GM06990 (cell line): Measurements from ENCODE around the gene CYP2U1.

Experiments
- DNase-seq: peaks from one replicate; pipeline ENCODE4 v3.0.0-alpha.2; 2011; ENCODE audit not compliant: insufficient read length; ENCODE audit errors: extremely low read depth
- H3K27me3 ChIP-seq: replicated peaks from 2 replicates; pipeline ENCODE4 v1.6.0; 2011; ENCODE audit warnings: low read length; ENCODE audit not compliant: control insufficient read depth, insufficient read depth
- H3K36me3 ChIP-seq: 2 replicates; pipeline ENCODE4 v1.5.1; 2011; ENCODE audit warnings: low read length; ENCODE audit not compliant: control insufficient read depth, insufficient read depth
- H3K4me3 ChIP-seq: replicated peaks from 2 replicates; pipeline ENCODE4 v1.5.1; 2011; ENCODE audit warnings: low read depth, mild to moderate bottlenecking, control low read depth, low read length
- TF ChIP-seq, protein P1 (sequence below): IDR thresholded peaks from 2 replicates; pipeline ENCODE4 v1.5.1; 2011; ENCODE audit warnings: low read length, control low read depth, mild to moderate bottlenecking, inconsistent platforms; ENCODE audit not compliant: insufficient read depth, poor library complexity, severe bottlenecking

The CYP2U1 gene

DNA sequence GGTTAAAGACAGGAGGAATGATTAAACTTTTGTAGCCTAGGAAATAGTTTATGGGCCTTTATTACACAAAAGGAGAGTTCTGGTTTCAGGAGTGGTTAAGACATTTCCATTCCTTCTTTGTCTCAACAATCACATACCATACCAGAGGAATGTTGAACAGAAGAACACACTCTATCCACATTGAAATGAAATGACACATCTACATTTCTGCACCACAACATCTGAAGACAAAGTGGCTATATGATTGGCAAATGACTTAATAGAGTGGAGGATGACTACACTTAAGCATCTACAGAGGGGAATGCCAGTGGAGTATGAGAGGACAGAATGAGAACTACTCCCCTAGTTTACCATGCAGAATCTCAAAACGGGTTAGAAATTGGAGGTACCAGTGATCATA, 8.0 kb downstream of the CYP2U1 start:
- Histone ChIP-seq H3K27me3 (no peaks in the 10 kb centered on the region), H3K4me3 (no peak overlapping the region), H3K36me3 (no peaks in the 10 kb centered on the region)
- DNase-seq = no peak
- TF ChIP-seq, protein P1, sequence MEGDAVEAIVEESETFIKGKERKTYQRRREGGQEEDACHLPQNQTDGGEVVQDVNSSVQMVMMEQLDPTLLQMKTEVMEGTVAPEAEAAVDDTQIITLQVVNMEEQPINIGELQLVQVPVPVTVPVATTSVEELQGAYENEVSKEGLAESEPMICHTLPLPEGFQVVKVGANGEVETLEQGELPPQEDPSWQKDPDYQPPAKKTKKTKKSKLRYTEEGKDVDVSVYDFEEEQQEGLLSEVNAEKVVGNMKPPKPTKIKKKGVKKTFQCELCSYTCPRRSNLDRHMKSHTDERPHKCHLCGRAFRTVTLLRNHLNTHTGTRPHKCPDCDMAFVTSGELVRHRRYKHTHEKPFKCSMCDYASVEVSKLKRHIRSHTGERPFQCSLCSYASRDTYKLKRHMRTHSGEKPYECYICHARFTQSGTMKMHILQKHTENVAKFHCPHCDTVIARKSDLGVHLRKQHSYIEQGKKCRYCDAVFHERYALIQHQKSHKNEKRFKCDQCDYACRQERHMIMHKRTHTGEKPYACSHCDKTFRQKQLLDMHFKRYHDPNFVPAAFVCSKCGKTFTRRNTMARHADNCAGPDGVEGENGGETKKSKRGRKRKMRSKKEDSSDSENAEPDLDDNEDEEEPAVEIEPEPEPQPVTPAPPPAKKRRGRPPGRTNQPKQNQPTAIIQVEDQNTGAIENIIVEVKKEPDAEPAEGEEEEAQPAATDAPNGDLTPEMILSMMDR = no peak

- Histone ChIP-seq H3K27me3 (no peaks in the 10 kb centered on the region), H3K36me3 (no peaks in the 10 kb centered on the region), H3K4me3 (no peak overlapping the region)
- no peak for DNase-seq
- TF ChIP-seq, protein P1 = no peak
These were observed 14.5 kb downstream of the CYP2U1 start for GRCh38 chr4:107945809-107946208.

DNA sequence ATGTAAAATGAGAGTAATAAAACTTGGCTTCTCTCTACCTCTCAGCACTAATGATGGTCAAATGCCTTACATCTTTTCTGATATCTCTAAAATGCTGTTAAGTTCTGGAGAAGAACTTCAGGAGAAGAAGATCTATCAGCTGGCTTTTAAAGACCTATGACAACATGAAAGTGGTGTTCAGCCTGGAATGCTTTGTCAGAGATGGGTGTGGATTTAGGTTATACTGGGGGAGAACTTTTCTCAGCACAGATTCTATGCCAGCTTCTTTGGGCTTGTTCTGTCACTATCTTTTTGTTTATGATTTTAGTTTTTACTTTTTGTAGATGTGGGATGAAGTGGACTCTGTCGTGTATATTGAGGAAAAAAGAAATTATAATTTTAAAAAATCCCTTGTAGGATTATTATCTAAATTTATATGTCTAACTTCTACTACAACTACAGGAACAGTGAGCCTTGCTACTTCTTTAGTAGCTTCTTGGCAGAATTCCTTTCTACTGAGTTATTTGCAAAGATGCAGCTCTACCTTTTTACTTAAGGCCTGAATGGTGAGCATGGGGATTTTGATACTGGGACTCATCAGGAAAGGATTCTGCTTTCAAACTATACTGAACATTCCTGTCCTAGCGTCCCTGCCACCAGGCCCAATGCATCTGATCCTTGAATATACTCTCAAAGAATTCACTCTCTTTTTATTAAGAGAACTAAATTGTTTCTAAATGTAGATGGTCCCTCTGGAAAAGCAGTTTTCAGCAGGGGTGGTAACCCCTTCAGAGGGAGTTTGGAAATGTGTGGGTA, 19.6 kb downstream of the CYP2U1 start:
- no peaks in the 10 kb centered on the region; the same call in none of the 2 replicates for H3K36me3 ChIP-seq
- DNase-seq = no peak
- TF ChIP-seq, protein P1 = no peak

DNA sequence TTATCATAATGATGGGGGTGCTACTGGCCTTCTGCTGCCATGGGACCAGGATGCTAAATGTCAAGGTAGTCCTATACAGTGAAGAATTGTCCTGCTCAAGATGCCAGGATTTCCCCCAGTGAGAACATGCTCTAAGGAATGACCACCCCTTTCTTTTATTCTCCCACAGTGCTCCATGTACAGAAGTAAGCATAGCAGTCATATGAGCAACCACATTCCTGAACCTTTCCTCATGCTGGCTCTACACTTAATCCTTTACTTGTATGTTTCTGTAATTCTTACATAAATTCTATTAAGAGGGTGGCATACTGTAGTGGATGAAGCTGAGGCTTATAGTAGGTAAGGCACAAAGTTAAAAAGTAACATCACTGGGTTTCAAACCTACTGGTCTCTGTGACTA, 20.2 kb downstream of the CYP2U1 start:
- no peak overlapping the region for H3K4me3 ChIP-seq
- TF ChIP-seq, protein P1 = no peak

More for the DNA sequence above, 19.6 kb downstream of the CYP2U1 start:
- Histone ChIP-seq H3K4me3 (no peak overlapping the region), H3K27me3 (no peaks in the 10 kb centered on the region)

DNA sequence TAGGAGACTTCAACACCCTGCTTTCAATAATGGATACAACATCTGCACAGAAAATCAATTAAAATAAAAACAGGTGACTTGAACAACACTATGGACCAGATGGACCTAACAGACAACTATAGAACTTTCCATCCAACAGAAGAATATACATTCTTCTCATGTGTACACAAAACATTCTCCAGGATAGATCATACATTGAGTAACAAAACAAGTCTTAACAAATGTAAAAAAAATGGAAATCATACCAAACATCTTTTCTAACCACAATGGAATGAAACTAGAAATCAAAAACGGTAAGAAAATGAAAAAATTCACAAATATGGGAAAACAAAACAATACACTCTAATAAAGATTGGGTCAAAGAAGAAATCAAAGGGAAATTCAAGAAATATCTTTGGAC, 24.7 kb downstream of the CYP2U1 start:
- DNase-seq = no peak
- H3K4me3 ChIP-seq = no peak overlapping the region
- no peaks in the 10 kb centered on the region; the same call in none of the 2 replicates for H3K36me3 ChIP-seq
- TF ChIP-seq, protein P1 = no peak
- H3K27me3 ChIP-seq = no peaks in the 10 kb centered on the region

More for the DNA sequence above, 20.2 kb downstream of the CYP2U1 start:
- no peaks in the 10 kb centered on the region; the same call in none of the 2 replicates for H3K36me3 ChIP-seq
- no peak for DNase-seq
- H3K27me3 ChIP-seq = no peaks in the 10 kb centered on the region
